ENCODE measurements around the gene CELF4.

DNA sequence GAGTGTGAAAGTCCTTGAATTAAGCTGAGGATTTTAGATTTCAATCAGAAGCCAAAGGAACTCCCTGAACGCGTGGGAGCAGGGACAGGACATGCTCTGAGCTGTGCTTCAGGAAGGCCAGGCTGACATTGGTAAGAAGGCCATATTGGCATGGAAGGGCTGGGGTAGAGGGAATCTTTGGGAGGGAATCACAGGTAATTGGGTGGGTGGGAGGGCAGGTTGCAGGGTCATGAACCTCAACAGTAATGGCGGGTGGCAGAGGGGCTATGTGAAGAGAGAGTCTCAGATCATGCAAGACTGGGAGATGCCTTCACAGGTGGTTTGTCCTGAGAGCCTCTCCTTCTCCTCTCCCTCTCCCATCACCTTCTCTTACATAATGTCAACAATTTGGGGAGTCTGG, 18.6 kb upstream of the CELF4 start:
- TF ChIP-seq EZH2 (IDR thresholded peaks at IDR 0.05) (no peak), POLR2AphosphoS5 (IDR thresholded peaks at IDR 0.05; ENCODE audit: borderline replicate concordance, low read depth, low read length) (no peak)

Measured in SK-N-MC (cell line).